Measurements from ENCODE around the gene UMAD1.

UMAD1 gene

DNA sequence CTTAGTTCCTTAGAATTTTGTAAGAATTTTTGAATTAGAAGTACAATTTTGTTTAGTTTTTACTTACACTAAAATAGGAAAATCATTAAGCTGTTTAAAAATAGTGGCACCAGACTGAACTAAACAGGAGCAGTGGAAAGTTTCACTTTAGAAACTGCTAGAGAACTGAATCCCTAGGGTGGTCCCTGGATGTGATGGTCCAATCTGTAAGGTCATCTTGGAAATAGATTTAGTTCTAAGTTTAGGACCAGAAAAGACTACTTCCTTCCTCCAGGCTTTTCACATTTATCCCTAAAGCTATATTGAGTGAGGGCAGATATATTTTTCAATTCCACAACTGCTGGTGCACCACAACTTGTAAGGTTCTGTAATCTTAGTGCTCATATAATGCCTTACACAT is 58.8 kb downstream of the UMAD1 start:
- H2AK5ac ChIP-seq (ENCODE audit: low read length), result no peak overlapping the region
- H3K36me3 ChIP-seq (ENCODE audit: control insufficient read depth in 1 of 2, insufficient read depth in 2 of 2, low read length in 2 of 2), result no peaks in the 10 kb centered on the region
- H3K14ac ChIP-seq (ENCODE audit: low read length), result no peak overlapping the region
- H3K79me2 ChIP-seq (ENCODE audit: control insufficient read depth, insufficient read depth, low read length, poor library complexity), result no peaks in the 10 kb centered on the region
- no peak overlapping the region for H3K4me2 ChIP-seq (ENCODE audit: low read length)
- H3K23ac ChIP-seq (ENCODE audit: low read length), result no peak overlapping the region
- peaks cover 0 to 2% of the 10 kb centered on the region in 2 experiments for H3K4me1 ChIP-seq (ENCODE audit: control insufficient read depth in 1 of 2, insufficient read depth in 2 of 2, low read length in 2 of 2)
- no peak overlapping the region for H3K4me3 ChIP-seq (ENCODE audit: low read depth, low read length)
- no peak overlapping the region for H4K12ac ChIP-seq (ENCODE audit: low read depth, low read length)
- H3K9ac ChIP-seq (ENCODE audit: low read length), result no peak overlapping the region
- no peak overlapping the region for H2BK5ac ChIP-seq (ENCODE audit: low read depth, low read length, poor library complexity)
- no peaks in the 10 kb centered on the region for H3K79me1 ChIP-seq (ENCODE audit: low read length)
- H3K27ac ChIP-seq (ENCODE audit: low read depth, low read length), result no peak overlapping the region
- H2BK12ac ChIP-seq (ENCODE audit: low read length), result no peak overlapping the region
- no peak overlapping the region for H3K4ac ChIP-seq (ENCODE audit: low read depth, low read length)
- no peak overlapping the region for H3K18ac ChIP-seq (ENCODE audit: low read length)
- H2BK120ac ChIP-seq (ENCODE audit: insufficient read depth, low read length, poor library complexity), result no peak overlapping the region
- H3K9me3 ChIP-seq (ENCODE audit: insufficient read depth, low read depth, low read length), result no peaks in the 10 kb centered on the region
- no peak overlapping the region for H4K91ac ChIP-seq (ENCODE audit: low read depth, low read length)
- no peaks in the 10 kb centered on the region for H3K27me3 ChIP-seq (ENCODE audit: insufficient read depth, low read length)
- no peak for DNase-seq
- H2AFZ ChIP-seq (ENCODE audit: insufficient read depth, low read length, poor library complexity), result no peak overlapping the region
- no peak overlapping the region for H4K8ac ChIP-seq (ENCODE audit: low read depth, low read length)

GRCh38 chr7:7699970-7700369 is 59.4 kb downstream of the UMAD1 start:
- Histone ChIP-seq H3K14ac (ENCODE audit: low read length) (no peak overlapping the region), H2AFZ (ENCODE audit: insufficient read depth, low read length, poor library complexity) (no peak overlapping the region), H4K12ac (ENCODE audit: low read depth, low read length) (no peak overlapping the region), H2AK5ac (ENCODE audit: low read length) (no peak overlapping the region), H3K4me2 (ENCODE audit: low read length) (no peak overlapping the region), H3K79me1 (ENCODE audit: low read length) (no peaks in the 10 kb centered on the region), H4K8ac (ENCODE audit: low read depth, low read length) (no peak overlapping the region), H3K9me3 (ENCODE audit: insufficient read depth, low read depth, low read length) (no peaks in the 10 kb centered on the region), H3K36me3 (ENCODE audit: control insufficient read depth in 1 of 2, insufficient read depth in 2 of 2, low read length in 2 of 2) (no peaks in the 10 kb centered on the region), H2BK12ac (ENCODE audit: low read length) (no peak overlapping the region), H4K91ac (ENCODE audit: low read depth, low read length) (no peak overlapping the region), H3K27ac (ENCODE audit: low read depth, low read length) (no peak overlapping the region), H3K23ac (ENCODE audit: low read length) (no peak overlapping the region), H2BK5ac (ENCODE audit: low read depth, low read length, poor library complexity) (no peak overlapping the region), H3K27me3 (ENCODE audit: insufficient read depth, low read length) (no peaks in the 10 kb centered on the region), H3K4me1 (ENCODE audit: control insufficient read depth in 1 of 2, insufficient read depth in 2 of 2, low read length in 2 of 2) (peaks cover 0 to 2% of the 10 kb centered on the region in 2 experiments), H3K79me2 (ENCODE audit: control insufficient read depth, insufficient read depth, low read length, poor library complexity) (no peaks in the 10 kb centered on the region), H3K9ac (ENCODE audit: low read length) (no peak overlapping the region), H3K18ac (ENCODE audit: low read length) (no peak overlapping the region), H3K4me3 (ENCODE audit: low read depth, low read length) (no peak overlapping the region), H3K4ac (ENCODE audit: low read depth, low read length) (no peak overlapping the region), H2BK120ac (ENCODE audit: insufficient read depth, low read length, poor library complexity) (no peak overlapping the region)
- DNase-seq, result no peak

DNA sequence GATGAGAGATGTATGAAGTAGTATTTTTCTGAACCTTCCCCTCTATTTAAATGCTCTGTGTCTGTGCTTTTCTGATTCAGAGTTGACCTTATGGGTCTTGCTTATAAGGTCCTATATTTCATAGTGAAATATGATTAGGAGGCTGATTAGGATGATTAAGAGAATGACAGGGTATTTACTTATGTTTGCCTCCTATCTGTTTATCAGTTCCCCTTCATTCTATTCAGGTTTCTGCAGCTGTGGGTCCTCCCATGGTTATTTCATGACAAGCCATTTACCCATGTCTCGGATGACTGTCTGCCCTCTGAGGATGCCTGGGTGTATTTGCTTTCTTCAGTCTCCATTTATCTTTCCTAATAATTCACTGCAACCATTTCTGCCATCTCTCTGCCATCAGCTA is 61.0 kb downstream of the UMAD1 start:
- Histone ChIP-seq H2AK5ac (ENCODE audit: low read length) (no peak overlapping the region), H3K14ac (ENCODE audit: low read length) (no peak overlapping the region), H3K9me3 (ENCODE audit: insufficient read depth, low read depth, low read length) (no peaks in the 10 kb centered on the region), H4K12ac (ENCODE audit: low read depth, low read length) (no peak overlapping the region), H3K4me1 (ENCODE audit: control insufficient read depth in 1 of 2, insufficient read depth in 2 of 2, low read length in 2 of 2) (peaks cover 0 to 2% of the 10 kb centered on the region in 2 experiments), H3K4ac (ENCODE audit: low read depth, low read length) (no peak overlapping the region), H3K4me3 (ENCODE audit: low read depth, low read length) (no peak overlapping the region), H2AFZ (ENCODE audit: insufficient read depth, low read length, poor library complexity) (no peak overlapping the region), H4K91ac (ENCODE audit: low read depth, low read length) (no peak overlapping the region), H3K27me3 (ENCODE audit: insufficient read depth, low read length) (no peaks in the 10 kb centered on the region), H4K8ac (ENCODE audit: low read depth, low read length) (no peak overlapping the region), H3K79me2 (ENCODE audit: control insufficient read depth, insufficient read depth, low read length, poor library complexity) (no peaks in the 10 kb centered on the region), H3K23ac (ENCODE audit: low read length) (no peak overlapping the region), H2BK12ac (ENCODE audit: low read length) (no peak overlapping the region), H3K79me1 (ENCODE audit: low read length) (no peaks in the 10 kb centered on the region), H2BK5ac (ENCODE audit: low read depth, low read length, poor library complexity) (no peak overlapping the region), H2BK120ac (ENCODE audit: insufficient read depth, low read length, poor library complexity) (no peak overlapping the region), H3K9ac (ENCODE audit: low read length) (no peak overlapping the region), H3K18ac (ENCODE audit: low read length) (no peak overlapping the region), H3K4me2 (ENCODE audit: low read length) (no peak overlapping the region), H3K36me3 (ENCODE audit: control insufficient read depth in 1 of 2, insufficient read depth in 2 of 2, low read length in 2 of 2) (no peaks in the 10 kb centered on the region), H3K27ac (ENCODE audit: low read depth, low read length) (no peak overlapping the region)
- no CpG with 5 or more reads among the region's 1 CpG for WGBS (ENCODE audit: extremely low coverage, insufficient coverage, insufficient read length)
- DNase-seq, result no peak

- Histone ChIP-seq H3K4ac (ENCODE audit: low read depth, low read length) (no peak overlapping the region), H3K23ac (ENCODE audit: low read length) (no peak overlapping the region), H3K9me3 (ENCODE audit: insufficient read depth, low read depth, low read length) (no peaks in the 10 kb centered on the region), H4K12ac (ENCODE audit: low read depth, low read length) (no peak overlapping the region), H3K4me3 (ENCODE audit: low read depth, low read length) (no peak overlapping the region), H2BK120ac (ENCODE audit: insufficient read depth, low read length, poor library complexity) (no peak overlapping the region), H4K8ac (ENCODE audit: low read depth, low read length) (no peak overlapping the region), H3K36me3 (ENCODE audit: control insufficient read depth in 1 of 2, insufficient read depth in 2 of 2, low read length in 2 of 2) (no peaks in the 10 kb centered on the region), H3K27ac (ENCODE audit: low read depth, low read length) (no peak overlapping the region), H3K4me2 (ENCODE audit: low read length) (no peak overlapping the region), H3K79me2 (ENCODE audit: control insufficient read depth, insufficient read depth, low read length, poor library complexity) (no peaks in the 10 kb centered on the region), H3K4me1 (ENCODE audit: control insufficient read depth in 1 of 2, insufficient read depth in 2 of 2, low read length in 2 of 2) (peaks cover 0 to 4% of the 10 kb centered on the region in 2 experiments), H2AFZ (ENCODE audit: insufficient read depth, low read length, poor library complexity) (no peak overlapping the region), H3K18ac (ENCODE audit: low read length) (no peak overlapping the region), H3K9ac (ENCODE audit: low read length) (no peak overlapping the region), H3K79me1 (ENCODE audit: low read length) (peaks cover 2% of the 10 kb centered on the region), H3K27me3 (ENCODE audit: insufficient read depth, low read length) (no peaks in the 10 kb centered on the region), H2BK5ac (ENCODE audit: low read depth, low read length, poor library complexity) (no peak overlapping the region), H2AK5ac (ENCODE audit: low read length) (peak overlapping the region; percentile 74), H2BK12ac (ENCODE audit: low read length) (no peak overlapping the region), H3K14ac (ENCODE audit: low read length) (no peak overlapping the region), H4K91ac (ENCODE audit: low read depth, low read length) (no peak overlapping the region)
- DNase-seq, result no peak
- no CpG with 5 or more reads among the region's 4 CpGs for WGBS (ENCODE audit: extremely low coverage, insufficient coverage, insufficient read length)
Measured at GRCh38 chr7:7702826-7703225, 62.3 kb downstream of the UMAD1 start.

GRCh38 chr7:7703427-7703826 is 62.9 kb downstream of the UMAD1 start:
- WGBS (ENCODE audit: extremely low coverage, insufficient coverage, insufficient read length), result no CpG with 5 or more reads among the region's 7 CpGs
- H3K9me3 ChIP-seq (ENCODE audit: insufficient read depth, low read depth, low read length), result no peaks in the 10 kb centered on the region

More at GRCh38 chr7:7703427-7703826, 62.9 kb downstream of the UMAD1 start:
- Histone ChIP-seq H2AFZ (ENCODE audit: insufficient read depth, low read length, poor library complexity) (no peak overlapping the region), H4K8ac (ENCODE audit: low read depth, low read length) (no peak overlapping the region), H3K4me2 (ENCODE audit: low read length) (no peak overlapping the region), H2BK5ac (ENCODE audit: low read depth, low read length, poor library complexity) (no peak overlapping the region), H3K23ac (ENCODE audit: low read length) (no peak overlapping the region), H3K27me3 (ENCODE audit: insufficient read depth, low read length) (no peaks in the 10 kb centered on the region), H3K14ac (ENCODE audit: low read length) (no peak overlapping the region), H3K4me1 (ENCODE audit: control insufficient read depth in 1 of 2, insufficient read depth in 2 of 2, low read length in 2 of 2) (peaks cover 0 to 4% of the 10 kb centered on the region in 2 experiments), H3K18ac (ENCODE audit: low read length) (no peak overlapping the region), H4K12ac (ENCODE audit: low read depth, low read length) (no peak overlapping the region), H3K36me3 (ENCODE audit: control insufficient read depth in 1 of 2, insufficient read depth in 2 of 2, low read length in 2 of 2) (no peaks in the 10 kb centered on the region), H2AK5ac (ENCODE audit: low read length) (no peak overlapping the region), H3K9ac (ENCODE audit: low read length) (no peak overlapping the region), H3K27ac (ENCODE audit: low read depth, low read length) (no peak overlapping the region), H3K79me1 (ENCODE audit: low read length) (peaks cover 2% of the 10 kb centered on the region), H2BK12ac (ENCODE audit: low read length) (no peak overlapping the region), H3K4ac (ENCODE audit: low read depth, low read length) (no peak overlapping the region), H3K79me2 (ENCODE audit: control insufficient read depth, insufficient read depth, low read length, poor library complexity) (no peaks in the 10 kb centered on the region), H4K91ac (ENCODE audit: low read depth, low read length) (no peak overlapping the region), H2BK120ac (ENCODE audit: insufficient read depth, low read length, poor library complexity) (no peak overlapping the region), H3K4me3 (ENCODE audit: low read depth, low read length) (no peak overlapping the region)
- no peak for DNase-seq

Data from trophoblast cell (in vitro differentiated cells and primary cell).